ENCODE measurements around the gene AUTS2. TPM values are rescaled to one million over a fixed set of nuclear protein-coding genes. Genes with fewer than 3 reads are reported as not detected.
A peak's percentile ranks its signal among the peaks of the same experiment; 100 is the strongest.

The AUTS2 gene
- polyA plus RNA-seq, 1 donor (not counting 4 experiments of a cell fraction or from before 2014, with no cell fraction given): 4.7 TPM

DNA sequence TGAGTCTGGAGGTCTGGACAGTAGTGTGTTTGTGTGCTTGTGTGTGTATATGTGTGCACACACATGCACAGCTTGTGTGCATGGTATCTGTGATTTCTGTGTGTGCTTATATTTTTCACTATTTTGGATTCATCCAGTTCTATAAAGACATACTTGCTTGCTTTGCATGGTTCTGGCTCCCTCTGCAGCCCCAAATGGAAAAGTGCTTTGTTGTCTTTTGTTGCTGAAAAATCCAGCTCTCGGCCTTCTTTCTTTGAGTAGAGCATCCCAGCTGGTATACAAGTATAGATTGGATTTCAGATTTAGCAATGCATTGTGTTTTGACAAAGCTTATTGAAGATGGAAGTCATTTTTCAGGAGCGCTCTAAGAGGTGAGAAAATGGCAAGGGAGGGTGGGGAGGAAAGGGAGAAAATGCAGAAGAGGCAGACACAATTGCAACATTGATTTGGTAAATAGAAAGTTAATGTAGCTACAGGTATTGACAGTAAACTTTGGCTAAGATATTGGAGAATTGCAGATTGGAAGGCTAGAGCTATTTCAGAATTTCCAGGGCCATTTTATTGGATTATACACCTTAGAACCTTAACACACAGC is 333.9 kb downstream of the AUTS2 start:
- TF ChIP-seq, protein P1, sequence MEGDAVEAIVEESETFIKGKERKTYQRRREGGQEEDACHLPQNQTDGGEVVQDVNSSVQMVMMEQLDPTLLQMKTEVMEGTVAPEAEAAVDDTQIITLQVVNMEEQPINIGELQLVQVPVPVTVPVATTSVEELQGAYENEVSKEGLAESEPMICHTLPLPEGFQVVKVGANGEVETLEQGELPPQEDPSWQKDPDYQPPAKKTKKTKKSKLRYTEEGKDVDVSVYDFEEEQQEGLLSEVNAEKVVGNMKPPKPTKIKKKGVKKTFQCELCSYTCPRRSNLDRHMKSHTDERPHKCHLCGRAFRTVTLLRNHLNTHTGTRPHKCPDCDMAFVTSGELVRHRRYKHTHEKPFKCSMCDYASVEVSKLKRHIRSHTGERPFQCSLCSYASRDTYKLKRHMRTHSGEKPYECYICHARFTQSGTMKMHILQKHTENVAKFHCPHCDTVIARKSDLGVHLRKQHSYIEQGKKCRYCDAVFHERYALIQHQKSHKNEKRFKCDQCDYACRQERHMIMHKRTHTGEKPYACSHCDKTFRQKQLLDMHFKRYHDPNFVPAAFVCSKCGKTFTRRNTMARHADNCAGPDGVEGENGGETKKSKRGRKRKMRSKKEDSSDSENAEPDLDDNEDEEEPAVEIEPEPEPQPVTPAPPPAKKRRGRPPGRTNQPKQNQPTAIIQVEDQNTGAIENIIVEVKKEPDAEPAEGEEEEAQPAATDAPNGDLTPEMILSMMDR (optimal IDR thresholded peaks at IDR 0.05 in 1 of 3, IDR thresholded peaks at IDR 0.05 in 1 of 3, conservative IDR thresholded peaks at IDR 0.05 in 1 of 3; ENCODE audit: extremely low read depth in 1 of 3, insufficient read depth in 2 of 3, low read length in 3 of 3): peak; percentile 49 to 58 (median 57)
- no peak for TF ChIP-seq EZH2 (IDR thresholded peaks at IDR 0.05; ENCODE audit: low read length)
- Histone ChIP-seq H3K79me2 (ENCODE audit: control insufficient read depth, insufficient read depth, low read length) (no peaks in the 10 kb centered on the region), H3K4me3 (ENCODE audit: control insufficient read depth in 2 of 3, extremely low read depth in 1 of 3, insufficient read depth in 2 of 3, low read depth in 1 of 3, low read length in 3 of 3) (no peak overlapping the region), H4K20me1 (ENCODE audit: control insufficient read depth, extremely low read depth, insufficient read depth, low read length) (no peaks in the 10 kb centered on the region), H3K9ac (ENCODE audit: control insufficient read depth, extremely low read depth, insufficient read depth, low read length) (no peak overlapping the region), H3K4me1 (ENCODE audit: control insufficient read depth, extremely low read depth, insufficient read depth, low read length) (no peaks in the 10 kb centered on the region), H3K9me3 (ENCODE audit: control insufficient read depth, low read depth, low read length) (no peaks in the 10 kb centered on the region), H3K9me1 (ENCODE audit: control insufficient read depth, extremely low read depth, insufficient read depth, low read length) (no peaks in the 10 kb centered on the region), H3K36me3 (ENCODE audit: control insufficient read depth in 2 of 2, extremely low read depth in 1 of 2, insufficient read depth in 2 of 2, low read length in 2 of 2) (no peaks in the 10 kb centered on the region), H3K4me2 (ENCODE audit: control insufficient read depth, extremely low read depth, insufficient read depth, low read depth, low read length) (no peak overlapping the region), H3K27me3 (ENCODE audit: control insufficient read depth, extremely low read depth, insufficient read depth, low read length) (no peaks in the 10 kb centered on the region), H2AFZ (ENCODE audit: control insufficient read depth, low read length) (no peak overlapping the region), H3K27ac (ENCODE audit: control insufficient read depth, insufficient read depth, low read length) (no peak overlapping the region)
- no peak for FAIRE-seq
- dilution Hi-C loops (cut with MboI; ENCODE audit: extremely low pct_ligation_motif_present, low sequenced_read_pairs): no loop called here
- DNase-seq (ENCODE audit: low read depth, low spot score): no peak

DNA sequence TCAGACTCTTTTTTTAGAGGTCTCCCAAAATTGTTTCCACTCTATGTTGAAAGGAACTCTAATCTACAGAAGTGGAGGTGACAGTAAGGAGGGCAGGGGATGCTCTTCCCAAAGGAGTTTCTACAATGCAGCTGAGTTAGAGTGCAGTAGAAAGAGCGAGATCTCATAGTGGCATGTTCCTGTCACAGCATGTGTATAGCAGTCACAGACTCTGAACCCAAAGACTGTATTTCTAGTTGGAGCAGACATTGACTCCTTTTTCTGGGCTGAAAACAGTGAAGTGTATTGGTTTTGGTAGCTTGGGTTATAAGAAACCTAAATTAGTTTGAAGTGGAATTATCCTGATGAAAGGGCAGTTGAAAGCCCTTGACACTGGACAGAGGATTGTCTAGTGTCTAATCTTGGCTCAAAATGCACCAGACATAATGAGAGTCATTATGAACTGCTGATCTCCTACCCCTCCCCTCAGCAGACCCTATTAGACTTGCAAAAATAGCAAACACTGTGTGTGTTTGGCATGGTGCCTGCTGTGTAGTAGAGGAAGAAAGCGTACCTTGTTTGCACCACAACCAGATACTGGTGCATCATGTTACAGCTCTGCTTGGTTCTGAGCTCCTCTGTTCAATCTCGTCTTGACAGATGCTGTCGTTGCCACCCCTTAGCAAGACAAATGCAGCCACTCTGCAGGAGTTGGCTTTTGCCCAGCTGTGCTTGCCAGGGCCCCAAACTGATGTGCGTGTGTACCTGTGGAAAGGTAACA is 336.0 kb downstream of the AUTS2 start:
- no peaks in the 10 kb centered on the region for H4K20me1 ChIP-seq (ENCODE audit: control insufficient read depth, extremely low read depth, insufficient read depth, low read length)
- no peak overlapping the region for H2AFZ ChIP-seq (ENCODE audit: control insufficient read depth, low read length)
- no peaks in the 10 kb centered on the region for H3K4me1 ChIP-seq (ENCODE audit: control insufficient read depth, extremely low read depth, insufficient read depth, low read length)
- H3K27me3 ChIP-seq (ENCODE audit: control insufficient read depth, extremely low read depth, insufficient read depth, low read length): no peaks in the 10 kb centered on the region
- H3K4me3 ChIP-seq (ENCODE audit: control insufficient read depth in 2 of 3, extremely low read depth in 1 of 3, insufficient read depth in 2 of 3, low read depth in 1 of 3, low read length in 3 of 3): no peak overlapping the region
- H3K9me3 ChIP-seq (ENCODE audit: control insufficient read depth, low read depth, low read length): no peaks in the 10 kb centered on the region
- H3K9ac ChIP-seq (ENCODE audit: control insufficient read depth, extremely low read depth, insufficient read depth, low read length): no peak overlapping the region
- FAIRE-seq: no peak
- no peaks in the 10 kb centered on the region for H3K79me2 ChIP-seq (ENCODE audit: control insufficient read depth, insufficient read depth, low read length)
- dilution Hi-C loops (cut with MboI; ENCODE audit: extremely low pct_ligation_motif_present, low sequenced_read_pairs): no loop called here
- H3K27ac ChIP-seq (ENCODE audit: control insufficient read depth, insufficient read depth, low read length): no peak overlapping the region
- no peak for DNase-seq (ENCODE audit: low read depth, low spot score)
- H3K9me1 ChIP-seq (ENCODE audit: control insufficient read depth, extremely low read depth, insufficient read depth, low read length): no peaks in the 10 kb centered on the region
- TF ChIP-seq EZH2 (IDR thresholded peaks at IDR 0.05; ENCODE audit: low read length): no peak
- no peaks in the 10 kb centered on the region for H3K36me3 ChIP-seq (ENCODE audit: control insufficient read depth in 2 of 2, extremely low read depth in 1 of 2, insufficient read depth in 2 of 2, low read length in 2 of 2)
- H3K4me2 ChIP-seq (ENCODE audit: control insufficient read depth, extremely low read depth, insufficient read depth, low read depth, low read length): no peak overlapping the region
